Transverse colon (tissue), 4 donors: Measurements from ENCODE around the gene PDE7B. TPM values are rescaled to one million over a fixed set of nuclear protein-coding genes. Genes with fewer than 3 reads are reported as not detected.

Experiments used
- DNase-seq: peaks from one replicate; pipeline ENCODE4 v3.0.0-alpha.2; 2019
- H3K27ac ChIP-seq, 4 donors: fragments of 200-600 bp; sonication (generic); 2 replicates each; pipeline ENCODE4 v1.5.1; 2016 to 2018; ENCODE audit warnings: inconsistent platforms in 4 of 4
- H3K27me3 ChIP-seq: fragments of 200-600 bp; sonication (generic); 2 replicates; pipeline ENCODE4 v1.5.1; 2017; ENCODE audit warnings: inconsistent platforms
- H3K36me3 ChIP-seq, 4 donors: fragments of 200-600 bp; sonication (generic); 2 replicates each; pipeline ENCODE4 v1.5.1; 2017 to 2019; ENCODE audit warnings: inconsistent platforms in 4 of 4
- H3K4me1 ChIP-seq, 4 donors: fragments of 200-600 bp; sonication (generic); 2 replicates each; pipeline ENCODE4 v1.5.1; 2017 to 2020; ENCODE audit warnings: inconsistent platforms in 4 of 4
- H3K4me3 ChIP-seq, 4 donors: fragments of 200-600 bp; sonication (generic); 1 replicate in 1 of 4; 2 replicates in 3 of 4; pipeline versions ENCODE4 v1.5.1 to v1.6.1; 2017 to 2019; ENCODE audit warnings: inconsistent platforms in 4 of 4
- H3K9me3 ChIP-seq, 2 donors: fragments of 200-600 bp; sonication (generic); 2 replicates each; pipeline ENCODE4 v1.5.1; 2017 to 2019; ENCODE audit warnings: inconsistent platforms in 2 of 2
- EP300 ChIP-seq: sonication (generic); formaldehyde crosslinking; IDR thresholded peaks from one replicate; pipeline ENCODE4 v1.6.1; 2017; ENCODE audit warnings: antibody characterized with exemption, low read depth
- POLR2A ChIP-seq: fragments of 450-650 bp; IDR thresholded peaks from one replicate; pipeline ENCODE4 v1.6.1; 2016; ENCODE audit warnings: antibody characterized with exemption, mild to moderate bottlenecking, moderate library complexity
- POLR2AphosphoS5 ChIP-seq, 3 donors: sonication (generic); formaldehyde crosslinking; IDR thresholded peaks; one replicate each; pipeline ENCODE4 v1.6.1; 2016; ENCODE audit warnings: antibody characterized with exemption in 3 of 3
- WGBS, 2 donors: methylation state at CpG; one replicate each; pipeline ENCODE4 v1.1.5; 2018; ENCODE audit warnings: low coverage in 1 of 2; 5-methylcytosine and 5-hydroxymethylcytosine counted together
- in situ Hi-C, 4 donors: fragments of 200-750 bp; cut with MboI; loops; one replicate each; pipeline versions ENCODE4 v1.15.0 to v1.15.1; 2017; ENCODE audit warnings: low sequenced_read_pairs in 3 of 4, low pct_ligation_motif_present in 1 of 4, low pct_unique_long_range_greater_than_20kb in 1 of 4
- intact Hi-C: fragments of 100-400 bp; cut with DNase I; formaldehyde crosslinking; loops from one replicate; pipeline ENCODE4 v1.15.1; 2023; ENCODE audit warnings: low total_unique reads
- total RNA-seq, 4 donors: library from RNA; depleted of rRNA; stranded (reverse); fragments of >200 nt; gene quantifications; one replicate each; pipeline ENCODE4 v1.1.0, GENCODE V29; 2016
- TF ChIP-seq, protein P1 (sequence below), 5 experiments: fragments of 200-600 bp in 3 of 5; fragments of 450-650 bp in 2 of 5; sonication (generic) in 3 of 5; IDR thresholded peaks; 1 replicate in 2 of 5; 2 replicates in 3 of 5; pipeline ENCODE4 v1.5.1; 2016 to 2017; ENCODE audit warnings: antibody characterized with exemption in 5 of 5, inconsistent platforms in 3 of 5, mild to moderate bottlenecking in 2 of 5, moderate library complexity in 1 of 5

The PDE7B gene
- total RNA-seq, 4 donors from 2014 or later: 0.40 to 2.2 (median 1.4) TPM

DNA sequence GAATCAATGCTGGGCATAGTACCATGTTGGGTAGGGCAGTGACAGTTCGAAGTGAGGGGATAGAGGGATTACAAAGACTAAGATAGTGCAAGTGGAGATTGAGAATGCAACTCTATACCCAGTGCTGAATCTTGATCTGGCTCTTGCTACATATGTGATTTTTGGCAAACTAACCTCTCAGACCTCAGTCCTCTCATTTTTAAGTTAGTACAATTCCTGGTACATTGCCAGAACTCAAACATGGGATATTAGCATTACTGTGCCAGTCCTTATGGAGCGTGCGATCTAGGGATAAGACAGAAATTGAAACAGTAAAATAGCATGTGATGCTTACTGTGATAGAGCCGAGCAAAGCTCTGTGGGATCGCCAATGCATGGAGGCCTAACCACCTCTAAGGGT is 210.2 kb downstream of the PDE7B start:
- H3K9me3 ChIP-seq: no peaks in the 10 kb centered on the region
- H3K4me1 ChIP-seq: no peaks in the 10 kb centered on the region
- no peaks in the 10 kb centered on the region for H3K36me3 ChIP-seq
- in situ Hi-C loops: no loop called here
- DNase-seq: no peak
- no peaks in the 10 kb centered on the region for H3K27me3 ChIP-seq
- intact Hi-C loops: no loop called here
- TF ChIP-seq POLR2AphosphoS5 (IDR thresholded peaks at IDR 0.05) (no peak), POLR2A (no peak), EP300 (no peak)
- TF ChIP-seq, protein P1, sequence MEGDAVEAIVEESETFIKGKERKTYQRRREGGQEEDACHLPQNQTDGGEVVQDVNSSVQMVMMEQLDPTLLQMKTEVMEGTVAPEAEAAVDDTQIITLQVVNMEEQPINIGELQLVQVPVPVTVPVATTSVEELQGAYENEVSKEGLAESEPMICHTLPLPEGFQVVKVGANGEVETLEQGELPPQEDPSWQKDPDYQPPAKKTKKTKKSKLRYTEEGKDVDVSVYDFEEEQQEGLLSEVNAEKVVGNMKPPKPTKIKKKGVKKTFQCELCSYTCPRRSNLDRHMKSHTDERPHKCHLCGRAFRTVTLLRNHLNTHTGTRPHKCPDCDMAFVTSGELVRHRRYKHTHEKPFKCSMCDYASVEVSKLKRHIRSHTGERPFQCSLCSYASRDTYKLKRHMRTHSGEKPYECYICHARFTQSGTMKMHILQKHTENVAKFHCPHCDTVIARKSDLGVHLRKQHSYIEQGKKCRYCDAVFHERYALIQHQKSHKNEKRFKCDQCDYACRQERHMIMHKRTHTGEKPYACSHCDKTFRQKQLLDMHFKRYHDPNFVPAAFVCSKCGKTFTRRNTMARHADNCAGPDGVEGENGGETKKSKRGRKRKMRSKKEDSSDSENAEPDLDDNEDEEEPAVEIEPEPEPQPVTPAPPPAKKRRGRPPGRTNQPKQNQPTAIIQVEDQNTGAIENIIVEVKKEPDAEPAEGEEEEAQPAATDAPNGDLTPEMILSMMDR (IDR thresholded peaks at IDR 0.05): no peak
- H3K4me3 ChIP-seq: no peak overlapping the region
- H3K27ac ChIP-seq: no peak overlapping the region
- WGBS, 2 donors: 90 to 95% methylated on average over 3 to 5 of the region's 5 CpGs

DNA sequence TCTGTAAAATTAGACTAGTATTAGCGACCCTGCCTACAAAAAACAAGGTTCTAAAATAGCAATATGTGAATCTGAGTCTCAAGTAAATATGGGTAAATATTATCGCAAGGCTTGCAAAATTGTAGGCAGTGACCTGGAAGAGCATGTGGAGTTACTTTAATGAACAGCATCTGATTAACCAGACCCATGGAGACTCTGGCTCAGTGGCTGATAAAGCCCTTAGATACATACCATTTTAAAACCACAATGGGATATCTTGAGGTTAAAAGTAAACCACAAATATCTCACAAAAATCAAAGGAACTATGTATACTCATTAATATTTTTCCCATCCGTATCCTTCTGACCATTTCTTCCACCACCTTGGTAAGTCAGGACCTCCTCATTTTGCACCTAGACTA is 211.6 kb downstream of the PDE7B start:
- intact Hi-C loops (no loop called here), in situ Hi-C loops (no loop called here)
- Histone ChIP-seq H3K4me3 (no peak overlapping the region), H3K9me3 (no peaks in the 10 kb centered on the region), H3K4me1 (no peaks in the 10 kb centered on the region), H3K27me3 (no peaks in the 10 kb centered on the region), H3K36me3 (no peaks in the 10 kb centered on the region), H3K27ac (no peak overlapping the region)
- no peak for TF ChIP-seq POLR2A
- DNase-seq: no peak
- WGBS, 2 donors: 82 to 83% methylated on average over 2 to 3 of the region's 3 CpGs

DNA sequence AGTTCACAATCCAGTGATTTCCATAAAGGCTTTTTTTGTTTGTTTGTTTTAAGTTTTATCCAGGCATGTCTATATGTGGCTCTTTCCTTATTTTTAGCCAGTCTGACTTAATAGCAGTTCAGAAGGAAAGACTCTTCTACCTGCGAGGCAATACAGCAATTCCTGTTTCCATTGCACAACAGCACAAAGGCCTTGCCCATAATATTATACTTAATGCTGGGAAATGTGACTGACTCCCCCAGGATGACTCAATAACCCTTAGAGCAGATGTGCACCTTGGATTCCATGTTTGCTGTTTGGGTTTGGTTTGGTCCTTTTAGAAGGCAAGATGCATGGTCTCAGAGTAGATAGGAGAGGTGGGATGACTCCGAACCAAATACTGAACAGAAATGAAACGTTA is 214.5 kb downstream of the PDE7B start:
- in situ Hi-C loops: no loop called here
- intact Hi-C loops: no loop called here
- no peaks in the 10 kb centered on the region for H3K4me1 ChIP-seq
- no peaks in the 10 kb centered on the region for H3K36me3 ChIP-seq
- TF ChIP-seq, protein P1 (IDR thresholded peaks at IDR 0.05): no peak
- TF ChIP-seq EP300 (no peak), POLR2A (no peak), POLR2AphosphoS5 (IDR thresholded peaks at IDR 0.05) (no peak)
- no peak overlapping the region for H3K27ac ChIP-seq
- WGBS, 2 donors: 58 to 73% methylated on average over 2 to 3 of the region's 3 CpGs
- H3K4me3 ChIP-seq: no peak overlapping the region
- DNase-seq: no peak
- no peaks in the 10 kb centered on the region for H3K27me3 ChIP-seq
- H3K9me3 ChIP-seq: no peaks in the 10 kb centered on the region

DNA sequence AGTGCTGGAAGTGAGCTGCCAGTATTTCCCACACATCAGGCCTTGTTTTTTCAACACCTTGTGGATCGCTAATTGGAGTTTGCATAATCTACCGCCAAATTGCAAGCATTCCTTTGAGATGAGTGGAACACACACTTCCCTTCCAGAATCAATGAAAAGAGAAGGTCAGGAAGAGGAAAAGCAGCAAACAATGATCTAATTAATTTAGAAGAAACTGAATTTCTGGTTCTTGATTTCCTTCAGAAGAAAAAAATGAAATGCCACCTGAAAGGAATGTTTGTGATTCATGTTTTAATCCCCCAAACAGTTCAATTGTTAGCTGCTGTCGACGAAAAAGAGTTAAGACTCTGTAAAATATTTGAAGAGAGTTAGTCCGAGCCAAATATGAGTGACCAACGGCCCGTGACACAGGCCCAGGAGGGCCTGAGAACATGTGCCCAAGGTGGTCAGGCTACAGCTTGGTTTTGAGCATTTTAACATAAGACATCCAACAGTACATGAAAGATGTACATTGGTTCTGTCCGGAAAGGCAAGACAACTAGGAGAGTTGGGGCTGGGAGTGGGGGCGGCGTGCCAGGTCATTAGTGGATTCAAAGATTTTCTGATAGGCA is 216.3 kb downstream of the PDE7B start:
- 84% methylated on average over 10 of the region's 10 CpGs for WGBS, 2 donors
- in situ Hi-C loops: no loop called here
- peak overlapping the region in 2 of 4 donors; percentile 17 to 35 for H3K27ac ChIP-seq
- H3K4me1 ChIP-seq: no peaks in the 10 kb centered on the region
- H3K27me3 ChIP-seq: no peaks in the 10 kb centered on the region
- no peaks in the 10 kb centered on the region for H3K9me3 ChIP-seq
- H3K36me3 ChIP-seq: no peaks in the 10 kb centered on the region
- no peak for DNase-seq
- no peak for TF ChIP-seq EP300
- no peak for TF ChIP-seq POLR2A
- no peak for TF ChIP-seq POLR2AphosphoS5 (IDR thresholded peaks at IDR 0.05)
- H3K4me3 ChIP-seq: no peak overlapping the region
- intact Hi-C loops: no loop called here

GRCh38 chr6:136069119-136069518 is 217.6 kb downstream of the PDE7B start:
- no peaks in the 10 kb centered on the region for H3K36me3 ChIP-seq
- H3K4me3 ChIP-seq: no peak overlapping the region
- no peaks in the 10 kb centered on the region for H3K9me3 ChIP-seq
- WGBS, 2 donors: 58 to 74% methylated on average over 2 of the region's 2 CpGs
- in situ Hi-C loops (no loop called here), intact Hi-C loops (no loop called here)
- DNase-seq: no peak
- H3K4me1 ChIP-seq: no peaks in the 10 kb centered on the region
- peak overlapping the region in 2 of 4 donors; percentile 27 to 51 for H3K27ac ChIP-seq
- no peaks in the 10 kb centered on the region for H3K27me3 ChIP-seq
- no peak for TF ChIP-seq POLR2A
- TF ChIP-seq, protein P1 (IDR thresholded peaks at IDR 0.05): no peak
- TF ChIP-seq EP300: no peak
